NT2/D1 (cell line): ENCODE measurements around the gene PGLYRP3.

Experiments
- SUZ12 ChIP-seq: IDR thresholded peaks from 2 replicates; pipeline ENCODE4 v1.6.1; 2011; ENCODE audit not compliant: insufficient read length, insufficient read depth; ENCODE audit errors: extremely low read depth
- ZNF274 ChIP-seq: IDR thresholded peaks from 2 replicates; pipeline ENCODE4 v1.6.1; 2011; ENCODE audit warnings: mild to moderate bottlenecking, low read depth, low read length

GRCh38 chr1:153306303-153307220 is 6.2 kb downstream of the PGLYRP3 start:
- no peak for TF ChIP-seq SUZ12
- TF ChIP-seq ZNF274: no peak
